ENCODE results near the gene COL8A2.

DNA sequence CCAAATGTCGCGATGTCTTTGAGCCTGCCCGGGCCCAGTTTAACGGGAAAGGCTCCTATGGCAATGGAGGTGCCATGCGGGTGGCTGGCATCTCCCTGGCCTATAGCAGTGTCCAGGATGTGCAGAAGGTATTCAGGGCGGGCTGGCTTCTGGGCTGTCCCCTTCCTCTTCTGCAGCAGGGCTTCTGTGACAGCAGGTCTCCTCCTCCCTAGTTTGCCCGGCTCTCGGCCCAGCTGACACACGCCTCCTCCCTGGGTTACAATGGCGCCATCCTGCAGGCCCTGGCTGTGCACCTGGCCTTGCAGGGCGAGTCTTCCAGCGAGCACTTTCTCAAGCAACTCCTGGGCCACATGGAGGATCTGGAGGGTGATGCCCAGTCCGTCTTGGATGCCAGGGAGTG lies 33.3 kb downstream of the COL8A2 start:
- TF ChIP-seq, protein P1, sequence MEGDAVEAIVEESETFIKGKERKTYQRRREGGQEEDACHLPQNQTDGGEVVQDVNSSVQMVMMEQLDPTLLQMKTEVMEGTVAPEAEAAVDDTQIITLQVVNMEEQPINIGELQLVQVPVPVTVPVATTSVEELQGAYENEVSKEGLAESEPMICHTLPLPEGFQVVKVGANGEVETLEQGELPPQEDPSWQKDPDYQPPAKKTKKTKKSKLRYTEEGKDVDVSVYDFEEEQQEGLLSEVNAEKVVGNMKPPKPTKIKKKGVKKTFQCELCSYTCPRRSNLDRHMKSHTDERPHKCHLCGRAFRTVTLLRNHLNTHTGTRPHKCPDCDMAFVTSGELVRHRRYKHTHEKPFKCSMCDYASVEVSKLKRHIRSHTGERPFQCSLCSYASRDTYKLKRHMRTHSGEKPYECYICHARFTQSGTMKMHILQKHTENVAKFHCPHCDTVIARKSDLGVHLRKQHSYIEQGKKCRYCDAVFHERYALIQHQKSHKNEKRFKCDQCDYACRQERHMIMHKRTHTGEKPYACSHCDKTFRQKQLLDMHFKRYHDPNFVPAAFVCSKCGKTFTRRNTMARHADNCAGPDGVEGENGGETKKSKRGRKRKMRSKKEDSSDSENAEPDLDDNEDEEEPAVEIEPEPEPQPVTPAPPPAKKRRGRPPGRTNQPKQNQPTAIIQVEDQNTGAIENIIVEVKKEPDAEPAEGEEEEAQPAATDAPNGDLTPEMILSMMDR (IDR thresholded peaks at IDR 0.05), result no peak
- TF ChIP-seq ZFX (IDR thresholded peaks at IDR 0.05; ENCODE audit: borderline replicate concordance), result no peak
